GM20431 (cell line): Measurements from ENCODE around the gene GPN2.
"Not testable (repeated sequence)": the region's sequence is repeated elsewhere in the genome, so short reads cannot be mapped to it uniquely, and the experiment has no call there.

ENCODE experiments used
- in situ Hi-C: fragments of 300-500 bp; cut with MseI, MboI; formaldehyde crosslinking; loops from one replicate; pipeline ENCODE4 v1.15.0; 2020; ENCODE audit warnings: low sequenced_read_pairs; ENCODE audit not compliant: unreplicated experiment

GPN2 gene

GRCh38 chr1:26838474-26839338 is 51.4 kb downstream of the GPN2 start:
- in situ Hi-C loops, result no loop called here

- in situ Hi-C loops, result not testable (repeated sequence)
These were observed 52.4 kb downstream of the GPN2 start for GRCh38 chr1:26837665-26838064.

DNA sequence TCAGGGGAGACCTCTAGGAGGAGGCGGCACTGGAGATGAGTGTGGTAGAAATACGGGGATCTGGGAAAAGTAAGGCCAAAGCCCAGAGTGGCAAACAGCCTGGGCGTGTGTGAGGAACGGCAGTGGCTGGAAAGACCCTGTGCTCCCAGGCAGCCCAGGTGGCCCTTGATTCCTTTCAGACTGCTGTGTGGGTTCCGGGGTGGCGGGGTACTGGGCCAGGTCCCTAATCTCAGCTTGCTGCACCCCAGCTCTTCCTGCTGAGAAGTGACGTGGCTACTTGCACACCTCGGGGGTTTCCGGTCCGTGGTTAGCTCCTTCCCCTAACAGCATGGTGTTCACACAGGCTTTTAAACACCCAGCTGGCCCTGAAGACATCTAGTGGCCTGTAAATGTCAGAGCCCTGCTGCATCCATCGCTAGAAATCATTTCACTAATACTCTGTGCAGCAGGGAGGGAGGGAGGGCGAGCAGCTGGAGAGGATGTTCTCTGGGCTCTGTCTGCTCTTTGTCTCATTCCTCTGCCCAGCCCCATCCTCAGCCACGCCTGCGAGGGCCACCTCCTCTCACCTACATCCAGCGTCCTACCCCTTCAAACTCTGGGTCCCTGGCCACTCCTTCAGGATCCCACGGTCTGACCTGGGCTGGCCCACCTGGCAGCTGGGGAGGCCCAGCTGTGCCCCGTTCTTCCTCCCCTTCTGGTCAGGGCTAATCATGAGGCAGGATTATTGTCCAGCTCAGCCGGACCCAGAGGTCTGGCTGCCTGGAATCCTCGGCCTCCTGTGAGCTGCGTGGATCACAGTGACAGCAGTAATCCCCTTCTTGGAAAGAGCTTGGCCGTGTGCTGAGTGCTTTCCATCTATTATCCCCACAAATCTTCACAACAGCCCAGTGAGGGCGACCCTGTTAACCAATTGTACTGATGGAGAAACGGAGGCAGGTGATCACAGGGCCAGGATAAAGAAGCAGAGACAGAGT is 56.4 kb downstream of the GPN2 start:
- in situ Hi-C loops, result no loop called here

- in situ Hi-C loops, result no loop called here
These were observed 57.7 kb downstream of the GPN2 start for GRCh38 chr1:26832249-26832960.

DNA sequence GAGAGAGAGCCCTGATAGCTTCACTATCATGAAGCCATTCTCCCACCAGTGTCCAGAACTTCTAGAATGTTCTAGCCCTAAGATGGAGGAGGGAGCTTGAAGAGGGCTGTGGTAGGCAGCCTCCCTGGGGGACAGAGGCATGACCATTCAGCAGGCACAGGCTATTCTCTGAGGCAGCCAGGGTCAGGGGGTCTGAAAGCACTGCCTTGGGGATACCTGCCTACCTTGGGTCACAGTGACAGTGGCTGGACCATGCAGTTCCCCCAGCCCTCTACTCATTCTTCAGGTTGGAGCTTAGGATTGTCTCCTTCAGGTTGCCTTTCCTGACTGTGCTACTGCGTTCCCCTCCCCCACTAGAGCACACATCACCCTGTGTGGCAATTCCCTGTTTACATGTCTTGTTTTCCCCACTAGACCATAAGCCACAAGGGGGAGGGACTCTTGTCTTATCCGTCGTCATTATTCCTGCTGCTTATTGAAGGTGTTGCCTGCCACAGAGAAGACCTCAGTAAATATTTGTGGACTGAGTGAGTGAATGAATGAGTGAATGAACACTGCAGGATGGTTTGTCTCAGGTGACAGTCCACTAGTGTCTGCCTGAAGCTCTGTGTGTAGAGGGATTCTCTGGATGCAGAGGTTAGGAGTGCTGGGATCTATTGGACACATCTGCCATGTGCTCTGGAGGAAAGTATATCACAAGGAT is 58.4 kb downstream of the GPN2 start:
- in situ Hi-C loops, result no loop called here

- in situ Hi-C loops, result no loop called here
These were observed 59.0 kb downstream of the GPN2 start for GRCh38 chr1:26831059-26831458.

DNA sequence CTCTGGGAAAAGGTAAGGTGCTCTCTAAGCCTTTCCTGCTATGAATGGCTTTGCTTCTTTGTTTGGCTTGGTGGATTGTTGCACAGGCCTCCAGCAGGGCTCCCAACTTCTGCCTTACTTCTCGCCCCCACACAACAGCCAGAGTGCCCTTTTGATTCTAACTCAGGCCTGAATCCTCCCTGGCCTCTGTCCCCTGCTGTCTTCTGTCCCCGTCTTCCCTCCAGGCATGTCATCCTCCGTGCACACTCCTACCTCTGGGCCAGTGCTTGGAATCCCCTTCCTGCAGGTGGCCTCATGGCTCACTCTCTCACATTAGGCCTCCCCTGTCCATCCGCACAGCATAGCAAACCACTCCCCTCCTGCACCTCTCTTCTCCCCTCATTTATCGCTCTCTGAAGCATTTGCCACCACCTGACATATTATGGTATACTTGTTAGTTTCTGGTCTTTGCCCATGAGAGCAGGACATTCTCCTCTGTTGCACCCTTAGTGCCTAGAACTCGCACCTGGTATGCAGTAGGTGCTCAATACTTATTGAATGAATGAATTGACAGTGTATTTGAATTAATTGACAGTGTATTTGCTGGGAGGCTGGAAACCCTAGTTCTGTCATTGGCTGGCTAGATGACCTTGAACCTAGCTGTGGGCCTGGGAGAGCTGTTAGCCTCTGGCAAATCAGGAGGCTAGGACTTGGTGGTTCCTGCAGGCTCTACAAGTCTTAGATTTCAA is 60.7 kb downstream of the GPN2 start:
- in situ Hi-C loops, result no loop called here

GRCh38 chr1:26828411-26828991 is 61.6 kb downstream of the GPN2 start:
- in situ Hi-C loops, result no loop called here

- in situ Hi-C loops, result no loop called here
These were observed 62.4 kb downstream of the GPN2 start for GRCh38 chr1:26827663-26828062.

GRCh38 chr1:26827106-26827604 is 62.9 kb downstream of the GPN2 start:
- in situ Hi-C loops, result no loop called here

DNA sequence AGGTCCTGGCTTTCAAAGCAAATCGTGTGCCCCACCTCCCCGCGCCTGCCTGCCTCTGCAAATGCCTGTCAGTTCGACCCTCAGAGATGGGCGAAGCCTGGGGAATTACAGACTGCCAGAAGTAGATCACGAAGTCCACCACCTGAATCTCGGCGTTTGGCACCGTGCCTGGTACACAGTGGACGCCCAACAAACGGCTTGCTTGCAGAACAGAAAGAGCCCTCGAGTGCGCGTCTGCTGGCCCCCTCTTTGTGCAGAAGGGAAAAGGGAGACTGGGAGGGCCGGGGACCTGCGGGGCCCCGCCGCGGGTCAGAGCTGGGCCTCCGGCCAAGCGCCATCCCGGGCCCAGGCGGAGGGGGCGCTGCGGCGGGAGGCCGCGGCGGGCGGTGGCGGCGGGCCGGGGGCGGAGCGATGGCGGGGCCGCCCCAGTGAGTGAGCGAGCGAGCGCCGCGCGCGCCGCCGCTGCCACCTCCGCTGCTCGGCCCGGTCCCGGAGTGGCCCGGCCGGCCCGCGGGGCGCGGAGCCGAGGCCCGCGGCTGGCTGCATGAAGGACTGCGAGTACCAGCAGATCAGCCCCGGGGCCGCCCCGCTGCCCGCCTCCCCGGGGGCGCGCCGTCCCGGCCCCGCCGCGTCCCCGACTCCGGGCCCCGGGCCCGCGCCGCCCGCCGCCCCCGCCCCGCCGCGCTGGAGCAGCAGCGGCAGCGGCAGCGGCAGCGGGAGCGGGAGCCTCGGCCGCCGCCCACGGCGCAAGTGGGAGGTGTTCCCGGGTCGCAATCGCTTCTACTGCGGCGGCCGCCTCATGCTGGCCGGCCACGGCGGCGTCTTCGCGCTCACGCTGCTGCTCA is 63.6 kb downstream of the GPN2 start, which contains the start of gene ZDHHC18:
ZDHHC18 (plus strand) TSS at position 428 of the 845 bp plus-strand sequence; CDS start at position 545, 117 bp downstream.
- in situ Hi-C loops, result no loop called here
